GM12872 (cell line): ENCODE data around the gene RAB27A.
A peak's percentile ranks its signal among the peaks of the same experiment; 100 is the strongest.

Source experiments
- CTCF ChIP-seq: IDR thresholded peaks from 3 replicates; pipeline ENCODE4 v1.5.1; 2011; ENCODE audit warnings: low read depth, mild to moderate bottlenecking, low read length, moderate library complexity; ENCODE audit not compliant: insufficient read depth

The RAB27A gene

GRCh38 chr15:55319537-55320237, 30.1 kb upstream of the RAB27A start:
- TF ChIP-seq CTCF = no peak

- TF ChIP-seq CTCF = no peak
Observed at GRCh38 chr15:55318588-55319494, 29.2 kb upstream of the RAB27A start, which contains the start of the genes PIGB and PIGBOS1. Gene PIGB (plus strand): TSS chr15:55319222. CDS start chr15:55319251, 29 bp downstream. Gene PIGBOS1 (minus strand): TSS chr15:55319123. CDS start chr15:55317792, 1,331 bp downstream.

GRCh38 chr15:55297315-55297714, 7.7 kb upstream of the RAB27A start:
- TF ChIP-seq CTCF = no peak

GRCh38 chr15:55290528-55291057, 980 bp upstream of the RAB27A start:
- peak; percentile 86 for TF ChIP-seq CTCF

GRCh38 chr15:55289011-55289745, 435 bp downstream of the RAB27A start:
- TF ChIP-seq CTCF = no peak

- TF ChIP-seq CTCF = no peak
Observed at GRCh38 chr15:55288006-55288717, 1.5 kb downstream of the RAB27A start.
